ENCODE measurements around the gene GPR35. TPM values are rescaled to one million over a fixed set of nuclear protein-coding genes. Genes with fewer than 3 reads are reported as not detected.

Gene GPR35
- polyA plus RNA-seq, 1 of the 3 experiments (the other 2 are of a cell fraction) = 1.2 TPM

DNA sequence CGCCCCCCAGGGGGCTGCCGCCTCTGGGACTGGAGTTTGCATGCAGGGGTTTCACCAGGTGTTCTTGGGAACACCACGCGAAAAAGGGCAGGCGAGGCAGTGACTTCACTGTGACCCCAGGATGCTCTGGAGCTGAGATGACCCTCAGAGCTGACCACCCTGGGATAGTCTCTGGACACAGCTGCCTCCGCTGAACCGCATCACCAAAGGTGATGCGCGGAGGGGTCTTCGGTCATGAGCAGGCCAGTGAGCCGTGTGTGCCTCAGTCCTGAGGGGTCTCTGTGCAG, 17.5 kb downstream of the GPR35 start:
- POLR2A ChIA-PET = no interaction called here
- Histone ChIP-seq H3F3A (replicated peaks; ENCODE audit: insufficient read depth) (no peaks in the 10 kb centered on the region), H3K9me2 (no peaks in the 10 kb centered on the region), H3K4me1 (ENCODE audit: control insufficient read depth in 1 of 2, insufficient read depth in 2 of 2, low read depth in 1 of 2, low read length in 1 of 2) (no peaks in the 10 kb centered on the region; a peak in 1 of 4 replicates), H3K27me3 (ENCODE audit: insufficient read depth) (no peaks in the 10 kb centered on the region), H3K36me3 (replicated peaks in 1 of 2; ENCODE audit: control insufficient read depth in 1 of 2, insufficient read depth in 2 of 2, low read length in 1 of 2) (no peaks in the 10 kb centered on the region), H4K20me1 (ENCODE audit: insufficient read depth) (no peaks in the 10 kb centered on the region), H3K27ac (ENCODE audit: low read depth in 2 of 2, low read length in 1 of 2) (no peak overlapping the region), H3K4me2 (no peak overlapping the region), H2AFZ (ENCODE audit: low read depth) (no peak overlapping the region), H3K79me2 (ENCODE audit: insufficient read depth) (no peaks in the 10 kb centered on the region), H3K4me3 (ENCODE audit: low read depth in 2 of 2, low read length in 1 of 2) (no peak overlapping the region), H3K9me3 (no peaks in the 10 kb centered on the region), H3K9ac (no peak overlapping the region)
- DNase-seq = no peak
- TF ChIP-seq PBX3 (IDR thresholded peaks at IDR 0.05) = no peak
- TF ChIP-seq, protein P1, sequence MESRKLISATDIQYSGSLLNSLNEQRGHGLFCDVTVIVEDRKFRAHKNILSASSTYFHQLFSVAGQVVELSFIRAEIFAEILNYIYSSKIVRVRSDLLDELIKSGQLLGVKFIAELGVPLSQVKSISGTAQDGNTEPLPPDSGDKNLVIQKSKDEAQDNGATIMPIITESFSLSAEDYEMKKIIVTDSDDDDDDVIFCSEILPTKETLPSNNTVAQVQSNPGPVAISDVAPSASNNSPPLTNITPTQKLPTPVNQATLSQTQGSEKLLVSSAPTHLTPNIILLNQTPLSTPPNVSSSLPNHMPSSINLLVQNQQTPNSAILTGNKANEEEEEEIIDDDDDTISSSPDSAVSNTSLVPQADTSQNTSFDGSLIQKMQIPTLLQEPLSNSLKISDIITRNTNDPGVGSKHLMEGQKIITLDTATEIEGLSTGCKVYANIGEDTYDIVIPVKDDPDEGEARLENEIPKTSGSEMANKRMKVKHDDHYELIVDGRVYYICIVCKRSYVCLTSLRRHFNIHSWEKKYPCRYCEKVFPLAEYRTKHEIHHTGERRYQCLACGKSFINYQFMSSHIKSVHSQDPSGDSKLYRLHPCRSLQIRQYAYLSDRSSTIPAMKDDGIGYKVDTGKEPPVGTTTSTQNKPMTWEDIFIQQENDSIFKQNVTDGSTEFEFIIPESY (IDR thresholded peaks at IDR 0.05; ENCODE audit: borderline replicate concordance, low read depth) = no peak
- WGBS (ENCODE audit: low lambda C conversion rate) = 79% methylated on average over 6 of the region's 11 CpGs
- CTCF ChIA-PET = interaction anchor here (1.1 to 1.2 kb wide), 2 partner anchors 25 to 198 kb away, joined by 3 to 5 read pairs; no protein-coding TSS in a partner anchor

DNA sequence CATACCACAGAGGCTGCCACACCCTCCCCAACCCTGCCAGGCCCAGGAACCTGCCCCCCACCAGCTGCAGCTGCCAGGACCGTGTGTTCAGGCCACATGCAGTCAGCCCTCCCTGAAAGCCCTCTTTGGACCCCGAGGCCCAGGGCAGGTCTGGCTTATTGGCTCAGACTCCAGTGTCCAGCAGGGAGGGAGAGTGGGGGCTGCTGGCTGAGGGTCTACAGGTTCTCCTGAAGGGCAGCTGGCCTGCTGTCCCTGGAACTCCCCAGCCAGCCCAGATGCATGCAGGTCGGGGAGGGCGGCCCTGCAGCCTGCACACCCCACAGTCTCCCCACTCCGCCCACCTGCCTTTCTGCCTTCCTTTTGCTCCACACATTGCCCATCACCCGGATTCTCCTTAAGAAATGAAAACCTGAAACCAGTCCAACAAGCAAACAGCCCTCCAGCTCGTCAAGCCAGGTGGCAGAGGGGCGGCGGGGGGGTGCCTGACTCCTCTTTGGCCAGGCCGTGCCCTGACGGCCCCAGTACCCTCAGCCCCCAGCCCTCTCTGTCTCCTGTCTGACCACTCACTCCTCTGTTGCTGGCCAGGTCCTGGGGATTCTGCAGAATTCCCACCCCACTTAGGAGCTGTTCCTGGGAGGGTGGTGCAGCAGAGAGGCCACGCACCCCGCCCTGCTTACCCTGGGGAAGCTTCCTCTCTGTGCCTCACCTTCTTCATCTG, 18.0 kb downstream of the GPR35 start:
- Histone ChIP-seq H3K79me2 (ENCODE audit: insufficient read depth) (no peaks in the 10 kb centered on the region), H3F3A (replicated peaks; ENCODE audit: insufficient read depth) (no peaks in the 10 kb centered on the region), H2AFZ (ENCODE audit: low read depth) (no peak overlapping the region), H3K9me2 (no peaks in the 10 kb centered on the region), H3K27ac (ENCODE audit: low read depth in 2 of 2, low read length in 1 of 2) (no peak overlapping the region), H3K36me3 (replicated peaks in 1 of 2; ENCODE audit: control insufficient read depth in 1 of 2, insufficient read depth in 2 of 2, low read length in 1 of 2) (no peaks in the 10 kb centered on the region), H3K4me3 (ENCODE audit: low read depth in 2 of 2, low read length in 1 of 2) (no peak overlapping the region), H3K4me1 (ENCODE audit: control insufficient read depth in 1 of 2, insufficient read depth in 2 of 2, low read depth in 1 of 2, low read length in 1 of 2) (no peaks in the 10 kb centered on the region; a peak in 1 of 4 replicates), H3K4me2 (no peak overlapping the region), H4K20me1 (ENCODE audit: insufficient read depth) (no peaks in the 10 kb centered on the region), H3K27me3 (ENCODE audit: insufficient read depth) (no peaks in the 10 kb centered on the region), H3K9me3 (no peaks in the 10 kb centered on the region), H3K9ac (no peak overlapping the region)
- DNase-seq = peak; percentile 36
- ChIA-PET POLR2A (no interaction called here), CTCF (interaction anchor here (1.1 to 1.2 kb wide), 2 partner anchors 25 to 197 kb away, joined by 3 to 5 read pairs; no protein-coding TSS in a partner anchor)
- 44% methylated on average over 11 of the region's 13 CpGs for WGBS (ENCODE audit: low lambda C conversion rate)
- TF ChIP-seq USF1 (IDR thresholded peaks at IDR 0.05; ENCODE audit: borderline replicate concordance, low read depth) (no peak), RXRA (IDR thresholded peaks at IDR 0.05; ENCODE audit: borderline replicate concordance, low read depth) (no peak), SMC3 (IDR thresholded peaks at IDR 0.05; ENCODE audit: low read depth, low read length) (no peak), RAD21 (IDR thresholded peaks at IDR 0.05; ENCODE audit: low read length) (no peak), CTCF (IDR thresholded peaks at IDR 0.05) (no peak), ELF1 (IDR thresholded peaks at IDR 0.05) (no peak), IRF3 (IDR thresholded peaks at IDR 0.05; ENCODE audit: low read depth, low read length) (no peak)
- TF ChIP-seq, protein P2, sequence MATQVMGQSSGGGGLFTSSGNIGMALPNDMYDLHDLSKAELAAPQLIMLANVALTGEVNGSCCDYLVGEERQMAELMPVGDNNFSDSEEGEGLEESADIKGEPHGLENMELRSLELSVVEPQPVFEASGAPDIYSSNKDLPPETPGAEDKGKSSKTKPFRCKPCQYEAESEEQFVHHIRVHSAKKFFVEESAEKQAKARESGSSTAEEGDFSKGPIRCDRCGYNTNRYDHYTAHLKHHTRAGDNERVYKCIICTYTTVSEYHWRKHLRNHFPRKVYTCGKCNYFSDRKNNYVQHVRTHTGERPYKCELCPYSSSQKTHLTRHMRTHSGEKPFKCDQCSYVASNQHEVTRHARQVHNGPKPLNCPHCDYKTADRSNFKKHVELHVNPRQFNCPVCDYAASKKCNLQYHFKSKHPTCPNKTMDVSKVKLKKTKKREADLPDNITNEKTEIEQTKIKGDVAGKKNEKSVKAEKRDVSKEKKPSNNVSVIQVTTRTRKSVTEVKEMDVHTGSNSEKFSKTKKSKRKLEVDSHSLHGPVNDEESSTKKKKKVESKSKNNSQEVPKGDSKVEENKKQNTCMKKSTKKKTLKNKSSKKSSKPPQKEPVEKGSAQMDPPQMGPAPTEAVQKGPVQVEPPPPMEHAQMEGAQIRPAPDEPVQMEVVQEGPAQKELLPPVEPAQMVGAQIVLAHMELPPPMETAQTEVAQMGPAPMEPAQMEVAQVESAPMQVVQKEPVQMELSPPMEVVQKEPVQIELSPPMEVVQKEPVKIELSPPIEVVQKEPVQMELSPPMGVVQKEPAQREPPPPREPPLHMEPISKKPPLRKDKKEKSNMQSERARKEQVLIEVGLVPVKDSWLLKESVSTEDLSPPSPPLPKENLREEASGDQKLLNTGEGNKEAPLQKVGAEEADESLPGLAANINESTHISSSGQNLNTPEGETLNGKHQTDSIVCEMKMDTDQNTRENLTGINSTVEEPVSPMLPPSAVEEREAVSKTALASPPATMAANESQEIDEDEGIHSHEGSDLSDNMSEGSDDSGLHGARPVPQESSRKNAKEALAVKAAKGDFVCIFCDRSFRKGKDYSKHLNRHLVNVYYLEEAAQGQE (IDR thresholded peaks at IDR 0.05; ENCODE audit: low read depth, low read length) = no peak
- TF ChIP-seq, protein P1 (IDR thresholded peaks at IDR 0.05; ENCODE audit: borderline replicate concordance, low read depth) = no peak

Data from SK-N-SH (cell line).